Measurements from ENCODE around the gene FAM90A1.
"Not testable (repeated sequence)": the region's sequence is repeated elsewhere in the genome, so short reads cannot be mapped to it uniquely, and the experiment has no call there.

Gene FAM90A1, protein sequence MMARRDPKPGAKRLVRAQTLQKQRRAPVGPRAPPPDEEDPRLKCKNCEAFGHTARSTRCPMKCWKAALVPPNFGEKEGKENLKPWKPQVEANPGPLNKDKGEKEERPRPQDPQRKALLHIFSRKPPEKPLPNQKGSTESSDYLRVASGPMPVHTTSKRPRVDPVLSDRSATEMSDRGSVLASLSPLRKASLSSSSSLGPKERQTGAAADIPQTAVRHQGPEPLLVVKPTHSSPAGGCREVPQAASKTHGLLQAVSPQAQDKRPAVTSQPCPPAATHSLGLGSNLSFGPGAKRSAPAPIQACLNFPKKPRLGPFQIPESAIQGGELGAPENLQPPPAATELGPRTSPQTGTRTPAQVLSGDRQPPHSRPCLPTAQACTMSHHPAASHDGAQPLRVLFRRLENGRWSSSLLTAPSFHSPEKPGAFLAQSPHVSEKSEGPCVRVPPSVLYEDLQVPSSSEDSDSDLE

GRCh38 chr12:8226992-8227731, at the start of gene FAM90A1:
TSS of gene FAM90A1 (minus strand) at chr12:8227618. CDS start at chr12:8224832, 2,786 bp downstream.
- not testable (repeated sequence) for DNase-seq

DNA sequence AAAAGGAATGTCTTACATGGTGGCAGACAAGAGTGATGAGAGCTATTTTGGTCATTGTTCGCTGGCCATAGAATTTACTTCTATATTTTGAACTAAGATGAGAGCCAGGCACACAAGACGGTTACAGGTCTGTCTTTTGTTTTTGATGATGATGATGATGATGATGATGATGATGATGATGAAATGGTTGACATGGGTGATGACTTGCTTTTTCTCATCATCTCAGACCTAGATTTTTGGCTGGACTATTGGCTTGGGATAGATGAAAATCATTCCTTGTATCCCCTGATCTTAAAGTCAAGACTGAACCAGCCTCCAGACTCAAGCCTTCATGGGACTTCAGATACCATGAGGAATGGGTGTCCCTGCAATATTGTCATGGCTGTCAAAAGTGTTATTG, 49.0 kb upstream of the FAM90A1 start:
- not testable (repeated sequence) for DNase-seq

- not testable (repeated sequence) for DNase-seq
Observed at GRCh38 chr12:8266706-8267105, 39.3 kb upstream of the FAM90A1 start.

DNA sequence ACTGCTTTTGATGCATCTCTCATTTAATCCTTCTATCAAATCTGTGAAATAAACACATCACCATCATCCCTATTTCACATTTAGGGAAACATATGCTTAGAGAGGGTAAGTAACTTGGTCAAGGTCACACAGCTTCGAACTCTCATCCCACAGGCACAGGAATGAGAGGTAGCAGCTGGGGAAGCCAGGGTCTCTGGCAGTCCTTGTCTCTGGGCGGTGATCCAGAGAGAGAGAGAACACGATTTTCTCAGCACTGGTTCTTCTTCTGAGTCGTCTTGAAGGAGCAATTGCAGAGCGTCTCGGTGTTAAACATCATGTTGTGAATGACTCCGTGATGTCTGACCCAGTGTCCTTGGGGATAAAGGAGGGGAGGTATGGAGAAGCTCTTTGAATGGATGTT, 36.8 kb upstream of the FAM90A1 start:
- not testable (repeated sequence) for DNase-seq

DNA sequence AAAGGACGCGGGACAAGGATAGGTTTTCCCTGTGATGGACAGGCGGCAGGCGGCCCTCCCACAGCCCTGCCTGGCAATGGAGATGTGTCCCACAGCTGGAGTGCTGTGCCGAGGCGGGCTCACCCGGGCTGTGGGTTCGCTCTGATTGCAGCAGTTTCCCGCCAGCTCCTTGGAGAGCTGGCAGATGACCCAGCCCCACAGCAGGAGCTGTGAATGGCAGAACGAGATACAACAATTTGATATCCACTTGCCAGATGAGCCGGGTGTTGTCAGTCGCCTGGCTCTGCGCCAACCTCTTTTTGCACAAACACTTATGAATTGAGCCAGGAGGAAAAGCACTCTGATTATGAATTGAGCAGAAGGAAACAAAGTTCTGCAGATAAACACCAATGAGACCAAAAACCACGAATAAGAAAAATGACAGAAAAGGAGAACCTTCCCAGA, 33.7 kb upstream of the FAM90A1 start:
- not testable (repeated sequence) for DNase-seq

- not testable (repeated sequence) for DNase-seq
Observed at GRCh38 chr12:8256356-8256755, 28.9 kb upstream of the FAM90A1 start.

DNA sequence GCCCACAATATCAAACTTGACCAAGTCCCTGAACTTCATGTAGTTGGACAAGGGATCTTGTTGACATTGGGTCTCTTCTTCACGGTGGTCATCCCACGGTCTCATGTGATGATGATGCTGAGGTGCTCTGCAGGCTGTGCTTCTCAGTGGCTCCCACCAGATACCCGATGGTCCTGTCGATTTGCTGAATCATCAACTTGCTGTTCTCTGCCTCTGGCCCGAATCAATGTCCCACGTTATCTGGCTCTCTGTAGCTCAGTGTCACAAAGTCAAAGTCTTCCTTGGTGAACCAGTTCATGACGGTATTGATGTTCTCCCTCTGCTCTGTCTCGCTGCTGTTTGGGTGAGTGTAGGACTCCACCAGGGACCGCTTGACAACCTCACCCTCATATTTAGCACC, 27.3 kb upstream of the FAM90A1 start:
- not testable (repeated sequence) for DNase-seq

- DNase-seq = not testable (repeated sequence)
Observed at GRCh38 chr12:8252056-8252818, 24.8 kb upstream of the FAM90A1 start.

GRCh38 chr12:8251616-8252015, 24.2 kb upstream of the FAM90A1 start:
- not testable (repeated sequence) for DNase-seq

- DNase-seq = not testable (repeated sequence)
Observed at GRCh38 chr12:8246941-8247535, 19.6 kb upstream of the FAM90A1 start.

- DNase-seq = not testable (repeated sequence)
Observed at GRCh38 chr12:8243682-8244161, 16.3 kb upstream of the FAM90A1 start.

DNA sequence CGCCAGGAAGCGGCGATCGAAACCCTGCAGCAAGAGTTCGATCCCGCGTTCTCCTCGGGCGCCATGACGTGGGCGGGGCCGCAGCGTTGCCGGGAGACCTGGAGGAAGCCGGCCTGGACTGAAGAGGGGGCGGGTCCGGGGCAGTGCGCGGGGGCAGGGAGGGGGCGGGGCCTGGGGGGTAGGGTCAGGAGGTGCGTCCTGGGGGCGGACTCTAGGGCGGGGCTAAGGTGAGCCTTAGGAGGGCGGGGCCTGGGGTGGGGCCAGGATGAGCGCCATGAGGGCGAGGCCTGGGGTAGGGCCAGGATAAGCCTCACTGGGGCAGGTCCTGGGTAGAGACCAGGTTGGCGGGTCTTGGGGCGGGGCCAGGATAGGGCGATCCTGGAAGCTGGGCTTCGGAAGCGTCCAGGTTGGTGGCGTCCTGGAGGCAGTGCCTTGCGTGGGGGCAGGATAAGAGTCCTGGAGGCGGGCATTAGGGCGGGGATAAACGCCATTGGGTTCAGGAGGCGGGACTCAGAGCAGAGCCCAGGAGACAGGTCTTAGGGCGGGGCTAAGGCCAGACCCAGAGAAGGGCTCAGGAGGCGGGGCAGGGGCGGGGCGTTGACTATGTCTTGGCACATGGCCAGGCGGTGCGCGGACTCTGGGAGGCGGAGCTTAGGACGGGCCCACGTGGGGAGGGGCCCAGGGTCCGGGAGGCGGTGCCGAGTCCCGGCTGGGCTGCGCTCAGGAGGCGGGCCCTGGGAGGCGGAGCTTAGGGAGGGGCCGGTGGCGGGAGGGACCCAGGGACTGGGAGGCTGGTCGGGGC, 15.7 kb upstream of the FAM90A1 start:
- peak; percentile 98 to 100 for DNase-seq

DNA sequence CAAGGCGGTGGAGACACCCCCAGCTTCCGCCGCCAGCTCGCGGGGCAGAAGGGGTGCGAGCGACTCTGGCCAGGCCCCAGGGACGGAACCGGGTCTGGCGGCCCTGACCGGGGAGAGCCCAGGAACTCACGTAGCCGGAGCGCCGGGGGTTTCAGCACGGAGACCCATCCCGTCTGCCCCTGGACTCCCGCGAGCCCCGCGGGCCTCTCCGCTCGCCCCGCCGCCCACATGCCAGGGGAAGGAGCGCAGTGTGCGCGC, 15.1 kb upstream of the FAM90A1 start:
- DNase-seq = not testable (repeated sequence)

GRCh38 chr12:8241917-8242621, 14.7 kb upstream of the FAM90A1 start:
- peak; percentile 6 to 7 for DNase-seq

DNA sequence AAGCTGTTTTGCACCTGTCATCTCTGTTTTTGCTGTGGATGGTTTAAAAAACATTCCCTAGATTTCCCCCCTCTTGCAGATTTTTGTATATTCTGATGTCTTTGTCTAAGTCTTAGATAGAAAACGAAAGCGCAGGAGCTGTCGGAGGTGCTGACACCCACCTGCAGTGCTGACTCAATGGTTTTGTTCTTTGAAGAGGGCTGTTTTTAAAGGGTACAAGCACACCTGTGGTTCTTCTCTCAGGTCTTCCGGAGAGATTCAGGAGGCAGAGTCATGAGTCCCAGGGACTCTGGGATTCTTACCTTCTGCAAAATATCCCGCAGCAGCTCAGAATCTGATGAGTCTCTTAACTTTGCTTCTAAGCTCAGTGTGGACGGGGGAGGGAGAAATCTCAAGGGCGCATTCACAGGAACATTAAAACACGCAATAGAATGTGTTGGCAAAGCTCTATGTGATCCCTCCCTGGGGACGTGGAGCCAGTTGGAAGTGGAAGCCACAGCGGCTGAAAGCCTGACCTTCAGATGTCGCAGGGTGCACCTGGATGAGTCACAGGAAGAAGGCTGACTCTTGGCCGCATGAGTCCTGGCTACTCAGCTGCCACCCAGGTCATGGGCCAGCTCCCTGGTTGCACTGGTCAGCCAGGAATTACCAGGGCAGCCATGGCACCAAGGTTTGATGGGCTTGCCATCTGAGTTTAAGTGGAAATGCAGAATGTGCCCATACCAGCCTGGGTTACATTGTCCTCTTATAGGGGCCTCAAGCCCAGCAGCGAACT, 13.1 kb upstream of the FAM90A1 start:
- DNase-seq = not testable (repeated sequence)

DNA sequence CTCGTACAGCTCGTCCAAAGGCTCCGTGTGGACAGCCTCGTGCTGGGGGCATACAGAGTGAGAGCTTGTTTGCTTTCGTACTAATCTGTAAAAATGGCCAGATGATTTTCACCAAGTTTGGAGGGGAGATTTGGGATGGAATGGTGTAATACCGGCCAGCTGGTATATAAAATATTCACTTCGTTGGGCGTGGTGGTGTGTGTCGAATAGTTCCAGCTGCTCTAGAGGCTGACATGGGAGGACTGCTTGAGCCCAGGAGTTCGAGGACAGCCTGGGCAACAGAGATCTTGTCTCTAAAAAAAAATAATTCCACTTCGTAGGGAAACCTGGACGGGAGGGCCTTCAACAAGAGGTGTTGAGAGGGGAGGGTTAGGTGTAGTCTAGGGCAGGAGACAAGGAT, 9.6 kb upstream of the FAM90A1 start:
- DNase-seq = not testable (repeated sequence)

DNA sequence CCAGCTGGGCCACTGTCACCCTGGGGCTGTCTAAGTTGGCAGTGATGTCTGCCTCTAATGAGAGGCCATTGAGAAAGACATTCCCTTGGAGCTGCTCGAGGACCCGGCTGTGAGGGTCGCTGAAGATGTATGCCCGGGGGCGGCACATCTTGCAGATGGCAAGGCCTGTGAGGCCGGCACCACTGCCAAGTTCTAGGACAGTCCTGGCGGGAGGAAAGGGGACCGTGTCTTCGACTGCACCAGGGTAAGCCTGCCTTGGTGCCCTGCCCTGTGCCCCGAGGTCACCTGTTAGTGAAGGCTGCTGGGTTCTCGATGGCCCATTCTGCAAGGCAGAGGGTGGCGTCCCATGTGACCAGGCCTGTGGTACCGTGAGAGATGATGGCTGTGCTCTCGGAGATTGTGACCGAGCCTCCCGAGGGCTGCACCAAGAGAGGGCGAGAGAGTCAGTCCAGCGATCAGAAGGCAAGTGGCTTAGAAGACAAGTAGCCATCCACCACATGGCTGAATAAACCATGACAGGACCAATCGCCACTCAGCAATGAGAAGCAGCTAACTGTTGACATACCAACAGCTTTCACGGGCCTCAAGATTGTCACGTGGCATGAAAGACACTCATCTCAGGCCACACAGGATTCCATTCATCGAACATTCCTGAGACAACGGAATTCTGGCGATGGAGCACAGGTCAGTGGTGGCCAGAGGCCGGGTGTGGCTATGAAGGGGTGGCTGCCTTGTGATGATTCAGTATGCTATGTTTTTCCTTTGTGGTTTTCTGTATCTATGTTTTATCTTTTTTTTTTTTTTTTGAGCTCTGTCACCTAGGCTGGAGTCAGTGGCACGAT, 8.1 kb upstream of the FAM90A1 start:
- not testable (repeated sequence) for DNase-seq

DNA sequence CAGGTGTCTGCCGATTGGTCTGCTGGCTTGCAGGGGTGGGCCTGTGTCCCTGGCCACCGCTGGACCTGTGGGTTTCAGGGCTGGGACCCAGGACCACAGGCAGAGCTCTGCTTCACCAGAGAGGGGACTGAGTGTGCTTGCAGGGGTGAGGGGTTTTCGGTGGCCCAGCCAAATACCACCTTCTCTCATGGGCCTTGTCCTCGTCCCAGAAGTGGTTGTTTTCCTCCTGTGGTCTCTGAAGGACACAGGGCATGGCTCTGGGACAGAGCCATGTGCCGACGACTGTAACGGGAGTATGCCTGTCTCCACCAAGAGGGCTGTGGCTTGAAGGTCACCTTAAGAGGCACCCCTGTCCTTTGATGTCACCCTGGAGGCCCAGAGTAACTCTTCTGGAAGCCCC, 7.3 kb upstream of the FAM90A1 start:
- DNase-seq = not testable (repeated sequence)

DNA sequence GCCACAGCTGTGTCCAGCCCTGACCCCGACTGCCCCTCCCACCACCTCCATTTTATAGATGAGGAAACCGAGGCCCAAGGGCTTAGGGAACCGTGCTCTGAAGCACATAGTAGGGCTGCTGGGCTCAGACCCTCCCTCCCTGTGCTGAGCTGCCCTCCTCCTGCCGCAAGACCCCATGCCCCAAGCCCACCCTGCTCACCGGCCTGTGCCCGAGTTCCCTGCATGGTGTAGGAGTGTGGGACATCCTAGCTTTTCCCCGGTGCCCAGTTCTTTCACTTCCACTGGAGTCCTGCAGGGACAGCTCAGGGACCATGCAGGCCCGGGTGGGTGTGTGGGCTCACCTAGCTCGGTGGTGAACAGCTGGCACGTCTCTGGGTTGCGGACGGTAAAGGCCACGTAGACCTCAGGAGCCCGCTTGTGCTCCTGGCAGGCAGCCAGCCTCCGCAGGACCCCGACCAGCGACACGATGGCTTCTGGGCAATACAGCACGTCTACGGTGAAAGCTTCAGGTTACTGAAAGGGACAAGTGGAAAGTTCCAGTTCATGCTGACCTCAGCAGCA, 6.6 kb upstream of the FAM90A1 start:
- not testable (repeated sequence) for DNase-seq

Data from activated CD4-positive, alpha-beta T cell treated with anti-CD3 and anti-CD28 coated beads, Interleukin-2, amount 50 U/mL, for 4 hours (primary cell).